KBM-7 (cell line): ENCODE results near the gene IFNL3.
A peak's percentile ranks its signal among the peaks of the same experiment; 100 is the strongest.

Source experiments
- DNase-seq: peaks from one replicate; pipeline ENCODE4 v3.0.0-alpha.2; 2015
- in situ Hi-C: fragments of 300-500 bp; cut with MboI; formaldehyde crosslinking; loops from 2 replicates; pipeline ENCODE4 v1.14.3; 2020; ENCODE audit warnings: low sequenced_read_pairs, low pct_unique_long_range_greater_than_20kb, mixed read lengths

Gene IFNL3

GRCh38 chr19:39197808-39198207 lies 47.0 kb downstream of the IFNL3 start:
- in situ Hi-C loops, result no loop called here
- no peak for DNase-seq

GRCh38 chr19:39196860-39197562 lies 47.8 kb downstream of the IFNL3 start, which contains the start of gene NCCRP1:
Gene NCCRP1, plus strand, starts transcription at chr19:39196964. Its CDS starts 19 bp downstream, at chr19:39196983.
- DNase-seq, result no peak
- in situ Hi-C loops, result no loop called here

- no peak for DNase-seq
- in situ Hi-C loops, result no loop called here
Observed at GRCh38 chr19:39196320-39196719, 48.5 kb downstream of the IFNL3 start.

DNA sequence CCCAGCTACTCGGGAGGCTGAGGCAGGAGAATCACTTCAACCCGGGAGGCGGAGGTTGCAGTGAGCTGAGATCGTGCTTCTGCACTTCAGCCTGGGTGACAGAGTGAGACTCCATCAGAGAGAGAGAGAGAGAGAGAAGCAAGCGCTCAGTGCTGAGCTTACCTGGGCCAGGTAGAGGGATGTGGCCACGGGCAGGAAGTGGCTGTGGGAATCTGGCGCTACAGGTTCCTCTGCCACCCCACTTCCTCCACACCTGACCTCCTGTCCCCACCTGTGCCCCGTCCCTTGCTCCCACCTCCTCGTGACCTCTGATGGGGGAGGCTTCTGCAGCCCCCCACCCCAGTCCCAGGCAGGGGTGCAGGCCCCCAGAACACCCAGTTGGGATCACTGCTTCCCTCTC lies 49.1 kb downstream of the IFNL3 start:
- in situ Hi-C loops, result no loop called here

GRCh38 chr19:39194832-39195542 lies 49.8 kb downstream of the IFNL3 start:
- peak; percentile 38 for DNase-seq

More for the DNA sequence above, 49.1 kb downstream of the IFNL3 start:
- no peak for DNase-seq

DNA sequence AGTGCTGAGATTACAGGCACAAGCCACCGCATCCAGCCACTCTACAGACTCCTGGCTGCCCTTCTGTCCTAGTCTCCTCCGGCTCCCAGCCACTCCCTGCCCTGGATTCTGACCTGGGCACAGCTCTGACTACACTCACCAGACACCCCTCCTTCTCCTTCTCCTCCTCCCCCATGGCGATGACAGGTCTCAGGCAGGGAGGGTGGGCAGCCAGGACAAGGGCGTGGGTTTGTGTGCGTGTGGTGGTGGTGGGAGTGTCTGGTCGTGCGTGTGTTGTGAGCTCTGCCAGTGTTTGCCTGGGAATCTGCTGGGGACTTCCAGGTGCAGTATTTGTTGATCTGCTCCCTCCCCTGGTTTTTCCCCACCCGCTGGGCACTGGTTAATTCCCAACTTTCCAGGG lies 51.0 kb downstream of the IFNL3 start:
- no peak for DNase-seq
- in situ Hi-C loops, result no loop called here

More at GRCh38 chr19:39194832-39195542, 49.8 kb downstream of the IFNL3 start:
- in situ Hi-C loops, result no loop called here
